ENCODE results near the gene TNXB. TPM values are rescaled to one million over a fixed set of nuclear protein-coding genes. Genes with fewer than 3 reads are reported as not detected.

The TNXB gene, protein sequence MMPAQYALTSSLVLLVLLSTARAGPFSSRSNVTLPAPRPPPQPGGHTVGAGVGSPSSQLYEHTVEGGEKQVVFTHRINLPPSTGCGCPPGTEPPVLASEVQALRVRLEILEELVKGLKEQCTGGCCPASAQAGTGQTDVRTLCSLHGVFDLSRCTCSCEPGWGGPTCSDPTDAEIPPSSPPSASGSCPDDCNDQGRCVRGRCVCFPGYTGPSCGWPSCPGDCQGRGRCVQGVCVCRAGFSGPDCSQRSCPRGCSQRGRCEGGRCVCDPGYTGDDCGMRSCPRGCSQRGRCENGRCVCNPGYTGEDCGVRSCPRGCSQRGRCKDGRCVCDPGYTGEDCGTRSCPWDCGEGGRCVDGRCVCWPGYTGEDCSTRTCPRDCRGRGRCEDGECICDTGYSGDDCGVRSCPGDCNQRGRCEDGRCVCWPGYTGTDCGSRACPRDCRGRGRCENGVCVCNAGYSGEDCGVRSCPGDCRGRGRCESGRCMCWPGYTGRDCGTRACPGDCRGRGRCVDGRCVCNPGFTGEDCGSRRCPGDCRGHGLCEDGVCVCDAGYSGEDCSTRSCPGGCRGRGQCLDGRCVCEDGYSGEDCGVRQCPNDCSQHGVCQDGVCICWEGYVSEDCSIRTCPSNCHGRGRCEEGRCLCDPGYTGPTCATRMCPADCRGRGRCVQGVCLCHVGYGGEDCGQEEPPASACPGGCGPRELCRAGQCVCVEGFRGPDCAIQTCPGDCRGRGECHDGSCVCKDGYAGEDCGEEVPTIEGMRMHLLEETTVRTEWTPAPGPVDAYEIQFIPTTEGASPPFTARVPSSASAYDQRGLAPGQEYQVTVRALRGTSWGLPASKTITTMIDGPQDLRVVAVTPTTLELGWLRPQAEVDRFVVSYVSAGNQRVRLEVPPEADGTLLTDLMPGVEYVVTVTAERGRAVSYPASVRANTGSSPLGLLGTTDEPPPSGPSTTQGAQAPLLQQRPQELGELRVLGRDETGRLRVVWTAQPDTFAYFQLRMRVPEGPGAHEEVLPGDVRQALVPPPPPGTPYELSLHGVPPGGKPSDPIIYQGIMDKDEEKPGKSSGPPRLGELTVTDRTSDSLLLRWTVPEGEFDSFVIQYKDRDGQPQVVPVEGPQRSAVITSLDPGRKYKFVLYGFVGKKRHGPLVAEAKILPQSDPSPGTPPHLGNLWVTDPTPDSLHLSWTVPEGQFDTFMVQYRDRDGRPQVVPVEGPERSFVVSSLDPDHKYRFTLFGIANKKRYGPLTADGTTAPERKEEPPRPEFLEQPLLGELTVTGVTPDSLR (N-terminal part only)
- 100 to 1,000 TPM in 1 of 4 donors, 10 to 100 TPM in 3; 24.9 to 155 (median 46.3) TPM for total RNA-seq

DNA sequence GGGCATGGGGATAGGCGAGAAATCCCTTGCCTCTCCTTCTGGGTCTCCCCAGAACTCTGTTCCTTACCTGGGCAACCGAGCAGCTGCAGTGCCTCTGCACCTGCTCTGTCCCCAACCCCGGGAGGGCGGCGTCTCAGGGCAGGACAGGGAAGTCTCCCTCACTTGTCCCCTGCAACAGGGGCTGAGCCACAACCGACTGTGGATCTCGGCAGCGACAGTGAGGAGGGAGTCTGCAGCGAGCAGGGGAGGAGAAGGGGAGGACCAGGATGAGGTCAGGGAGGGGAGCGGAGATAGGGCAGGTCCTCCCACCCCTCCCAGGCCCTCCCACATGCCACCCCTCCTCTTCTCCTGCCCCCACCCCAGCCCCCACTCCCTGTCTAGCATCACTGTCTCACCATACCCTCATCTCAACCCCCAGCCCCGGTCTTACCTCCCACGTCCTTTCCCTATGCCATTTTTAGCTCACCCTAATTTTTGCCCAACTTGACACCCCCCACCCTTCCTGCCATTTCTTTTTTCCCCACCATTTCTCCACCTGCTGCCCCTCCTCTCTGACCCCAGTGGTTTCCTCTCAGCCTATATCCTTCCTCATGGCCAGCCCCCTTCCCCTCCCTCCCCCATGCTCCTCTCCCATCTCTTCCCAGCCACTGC, at the start of gene TNXB:
TSS of gene TNXB (minus strand) at position 225 of the 651 bp plus-strand sequence. CDS start 11,140 bp downstream, outside the sequence.
- peak within 1 kb of the TSS; percentile 33 for H3K4me3 ChIP-seq (ENCODE audit: low read depth, poor library complexity, severe bottlenecking)
- intact Hi-C loops (cut with DNase I; ENCODE audit: low total_unique reads): no loop called here
- DNase-seq (ENCODE audit: low spot score in 2 of 2): peak; percentile 52 to 91
- 7 to 8% methylated on average over 12 of the region's 12 CpGs for WGBS, 2 donors
- TF ChIP-seq CTCF (IDR thresholded peaks at IDR 0.05) (no peak), POLR2A (IDR thresholded peaks at IDR 0.05) (no peak)

DNA sequence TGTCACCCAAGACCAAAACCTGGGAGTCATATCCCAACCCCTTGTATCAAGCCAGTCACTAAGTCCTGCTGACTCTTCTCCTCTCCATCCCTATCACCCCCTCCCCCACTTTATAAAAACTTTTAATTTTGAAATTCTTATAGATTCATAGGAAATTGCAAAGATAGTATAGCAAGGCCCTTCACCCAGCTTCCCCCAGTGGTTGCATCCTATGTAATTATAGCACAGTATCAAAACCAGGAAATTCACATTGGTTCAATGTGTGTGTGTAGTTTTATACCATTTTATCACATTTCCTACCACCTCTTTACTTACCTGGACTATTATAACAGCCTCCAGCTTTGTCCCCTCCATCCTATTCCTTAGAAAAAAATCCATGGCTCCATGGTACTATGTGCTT, 48.9 kb upstream of the TNXB start:
- DNase-seq (ENCODE audit: low spot score in 2 of 2): no peak
- intact Hi-C loops (cut with DNase I; ENCODE audit: low total_unique reads): no loop called here
- TF ChIP-seq CTCF (IDR thresholded peaks at IDR 0.05): no peak
- no peak for TF ChIP-seq POLR2A (IDR thresholded peaks at IDR 0.05)
- no peak overlapping the region for H3K4me3 ChIP-seq (ENCODE audit: low read depth, poor library complexity, severe bottlenecking)

- intact Hi-C loops (cut with DNase I; ENCODE audit: low total_unique reads): no loop called here
- TF ChIP-seq CTCF (IDR thresholded peaks at IDR 0.05): no peak
- WGBS, 2 donors: 92 to 93% methylated on average over 9 of the region's 9 CpGs
- no peak for DNase-seq (ENCODE audit: low spot score in 2 of 2)
- no peak overlapping the region for H3K4me3 ChIP-seq (ENCODE audit: low read depth, poor library complexity, severe bottlenecking)
Measured at GRCh38 chr6:32156891-32157290, 47.8 kb upstream of the TNXB start.

DNA sequence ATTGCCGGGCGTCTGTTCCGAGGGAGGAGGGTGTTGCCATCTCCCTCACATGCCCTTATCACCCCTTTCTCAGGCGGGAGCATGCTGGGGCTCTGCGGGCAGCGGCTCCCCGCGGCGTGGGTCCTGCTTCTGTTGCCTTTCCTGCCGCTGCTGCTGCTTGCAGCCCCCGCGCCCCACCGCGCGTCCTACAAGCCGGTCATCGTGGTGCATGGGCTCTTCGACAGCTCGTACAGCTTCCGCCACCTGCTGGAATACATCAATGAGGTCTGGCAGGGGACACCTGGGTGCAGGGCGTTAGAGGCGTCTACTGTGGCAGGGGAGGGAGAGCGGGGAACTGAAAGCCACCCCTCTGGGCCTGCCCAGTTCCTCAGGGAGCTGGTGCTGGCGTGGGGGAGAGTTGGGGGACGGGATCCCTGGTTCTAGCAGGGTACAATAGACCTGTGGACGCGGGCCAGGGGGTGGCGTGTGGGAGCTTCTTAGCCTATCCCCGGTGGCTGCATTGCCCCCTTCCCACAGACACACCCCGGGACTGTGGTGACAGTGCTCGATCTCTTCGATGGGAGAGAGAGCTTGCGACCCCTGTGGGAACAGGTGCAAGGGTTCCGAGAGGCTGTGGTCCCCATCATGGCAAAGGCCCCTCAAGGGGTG, 45.5 kb upstream of the TNXB start:
- TF ChIP-seq POLR2A (IDR thresholded peaks at IDR 0.05): no peak
- peak in 1 of 3 donors; percentile 70 for TF ChIP-seq CTCF (IDR thresholded peaks at IDR 0.05)
- no peak for DNase-seq (ENCODE audit: low spot score in 2 of 2)
- 6% methylated on average over 27 to 29 of the region's 34 CpGs for WGBS, 2 donors
- intact Hi-C loops (cut with DNase I; ENCODE audit: low total_unique reads): no loop called here
- peak overlapping the region; percentile 76 for H3K4me3 ChIP-seq (ENCODE audit: low read depth, poor library complexity, severe bottlenecking)
